Brain microvascular endothelial cell (primary cell): Measurements from ENCODE around the gene SEMA3E.

Experiments used
- DNase-seq: peaks from one replicate; pipeline ENCODE4 v3.0.0-alpha.2; 2020
- H3K27ac ChIP-seq: fragments of 250-450 bp; sonication (Bioruptor Pico); 2 replicates; pipeline ENCODE4 v1.5.1; 2020; ENCODE audit warnings: mild to moderate bottlenecking, moderate library complexity
- H3K27me3 ChIP-seq: fragments of 250-450 bp; sonication (Bioruptor Pico); replicated peaks from 2 replicates; pipeline ENCODE4 v1.5.1; 2020; ENCODE audit warnings: mild to moderate bottlenecking
- H3K36me3 ChIP-seq: fragments of 250-450 bp; sonication (Bioruptor Pico); replicated peaks from 2 replicates; pipeline ENCODE4 v1.5.1; 2020; ENCODE audit warnings: mild to moderate bottlenecking
- H3K4me3 ChIP-seq: 2 replicates; pipeline ENCODE4 v1.5.1; 2011; ENCODE audit warnings: low read depth, mild to moderate bottlenecking, control low read depth, low read length, moderate library complexity
- in situ Hi-C: cut with HindIII; loops from 2 replicates; pipeline ENCODE4 v1.10.0; 2017; ENCODE audit warnings: low sequenced_read_pairs, low pct_ligation_motif_present
- TF ChIP-seq, protein P1 (sequence below): IDR thresholded peaks from 2 replicates; pipeline ENCODE4 v1.5.1; 2011; ENCODE audit warnings: low read depth, mild to moderate bottlenecking, moderate library complexity, low read length, control low read depth, inconsistent platforms; ENCODE audit errors: missing control alignments

Gene SEMA3E

DNA sequence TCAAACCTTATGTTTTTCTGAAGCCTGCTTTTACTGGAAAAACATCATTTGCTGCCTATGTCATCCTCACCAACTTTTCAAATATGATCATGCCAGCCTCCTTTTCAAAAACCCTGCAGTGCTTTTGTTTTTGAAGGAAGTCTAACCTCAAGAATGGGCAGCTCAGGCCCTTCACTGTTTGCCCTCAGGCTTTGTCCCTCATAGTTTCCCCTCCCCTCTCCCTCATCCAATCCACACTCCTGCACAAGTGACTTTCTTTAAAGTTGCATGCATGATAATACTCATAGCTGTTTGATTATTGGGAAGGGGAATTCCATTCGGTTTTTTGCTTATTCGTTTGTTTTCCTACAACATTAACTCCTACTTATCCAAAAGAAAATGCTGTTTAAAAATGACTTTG, 219.4 kb downstream of the SEMA3E start:
- in situ Hi-C loops = no loop called here
- Histone ChIP-seq H3K36me3 (no peaks in the 10 kb centered on the region), H3K4me3 (no peak overlapping the region), H3K27me3 (no peaks in the 10 kb centered on the region), H3K27ac (no peak overlapping the region)
- TF ChIP-seq, protein P1, sequence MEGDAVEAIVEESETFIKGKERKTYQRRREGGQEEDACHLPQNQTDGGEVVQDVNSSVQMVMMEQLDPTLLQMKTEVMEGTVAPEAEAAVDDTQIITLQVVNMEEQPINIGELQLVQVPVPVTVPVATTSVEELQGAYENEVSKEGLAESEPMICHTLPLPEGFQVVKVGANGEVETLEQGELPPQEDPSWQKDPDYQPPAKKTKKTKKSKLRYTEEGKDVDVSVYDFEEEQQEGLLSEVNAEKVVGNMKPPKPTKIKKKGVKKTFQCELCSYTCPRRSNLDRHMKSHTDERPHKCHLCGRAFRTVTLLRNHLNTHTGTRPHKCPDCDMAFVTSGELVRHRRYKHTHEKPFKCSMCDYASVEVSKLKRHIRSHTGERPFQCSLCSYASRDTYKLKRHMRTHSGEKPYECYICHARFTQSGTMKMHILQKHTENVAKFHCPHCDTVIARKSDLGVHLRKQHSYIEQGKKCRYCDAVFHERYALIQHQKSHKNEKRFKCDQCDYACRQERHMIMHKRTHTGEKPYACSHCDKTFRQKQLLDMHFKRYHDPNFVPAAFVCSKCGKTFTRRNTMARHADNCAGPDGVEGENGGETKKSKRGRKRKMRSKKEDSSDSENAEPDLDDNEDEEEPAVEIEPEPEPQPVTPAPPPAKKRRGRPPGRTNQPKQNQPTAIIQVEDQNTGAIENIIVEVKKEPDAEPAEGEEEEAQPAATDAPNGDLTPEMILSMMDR = no peak
- DNase-seq = no peak

DNA sequence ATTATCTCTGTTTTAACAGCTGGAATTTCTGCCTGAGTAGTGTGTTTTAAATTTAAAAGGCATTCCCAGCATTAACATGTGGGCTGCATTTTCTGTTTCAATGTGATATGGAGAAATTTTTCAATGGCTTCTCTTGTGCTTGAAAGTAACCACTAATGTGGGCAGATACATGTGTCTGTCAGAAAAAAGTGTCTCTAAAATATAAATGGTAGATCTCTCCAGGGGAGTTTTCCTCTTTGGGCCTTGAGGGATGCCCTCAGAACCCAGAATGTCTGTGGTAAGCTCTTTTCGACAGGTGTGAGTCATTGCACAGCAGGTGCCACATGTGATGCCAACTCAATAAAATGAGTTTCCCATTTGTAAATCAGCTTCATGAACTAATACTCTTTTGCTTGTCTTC, 221.1 kb downstream of the SEMA3E start:
- no peak overlapping the region for H3K27ac ChIP-seq
- no peak overlapping the region for H3K4me3 ChIP-seq
- TF ChIP-seq, protein P1 = no peak
- H3K27me3 ChIP-seq = no peaks in the 10 kb centered on the region
- DNase-seq = no peak
- in situ Hi-C loops = no loop called here
- H3K36me3 ChIP-seq = no peaks in the 10 kb centered on the region

DNA sequence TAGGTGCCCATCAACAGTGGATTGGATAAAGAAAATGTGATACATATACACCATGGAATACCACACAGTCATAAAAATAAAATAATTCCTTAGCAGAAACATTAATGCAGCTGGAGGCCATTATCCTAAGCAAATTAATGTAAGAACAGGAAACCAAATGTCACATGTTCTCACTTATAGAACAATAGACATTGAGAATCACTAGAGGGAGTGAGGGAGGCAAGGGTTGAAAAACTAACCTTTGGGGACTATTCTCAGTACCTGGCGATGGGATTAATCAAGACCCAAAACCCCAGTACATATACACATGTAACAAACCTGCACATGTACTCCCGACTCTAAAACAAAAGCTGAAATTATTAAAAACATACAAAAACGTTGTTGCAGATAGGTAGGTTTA, 222.6 kb downstream of the SEMA3E start:
- no peak overlapping the region for H3K27ac ChIP-seq
- H3K36me3 ChIP-seq = no peaks in the 10 kb centered on the region
- TF ChIP-seq, protein P1 = no peak
- in situ Hi-C loops = no loop called here
- H3K4me3 ChIP-seq = no peak overlapping the region
- DNase-seq = no peak
- no peaks in the 10 kb centered on the region for H3K27me3 ChIP-seq

DNA sequence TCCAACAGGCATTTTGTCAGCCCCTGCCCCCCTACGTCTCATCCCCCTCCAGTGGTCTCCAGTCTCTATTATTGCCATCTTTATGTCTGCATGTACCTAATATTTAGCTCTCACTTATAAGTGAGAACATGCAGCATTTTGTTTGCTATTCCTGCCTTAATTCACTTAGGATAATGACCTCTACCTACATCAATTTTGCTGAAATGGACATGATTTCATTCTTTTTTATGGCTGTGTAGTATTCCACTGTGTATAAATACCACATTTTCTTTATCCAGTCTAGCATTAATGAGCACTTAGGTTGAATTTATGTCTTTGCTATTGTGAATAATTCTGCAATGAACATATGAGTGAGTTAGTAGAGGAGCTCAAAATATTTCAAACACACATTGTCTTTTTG, 229.9 kb downstream of the SEMA3E start:
- no peak for DNase-seq
- in situ Hi-C loops = no loop called here
- Histone ChIP-seq H3K4me3 (no peak overlapping the region), H3K36me3 (no peaks in the 10 kb centered on the region), H3K27ac (no peak overlapping the region), H3K27me3 (no peaks in the 10 kb centered on the region)
- TF ChIP-seq, protein P1 = no peak

DNA sequence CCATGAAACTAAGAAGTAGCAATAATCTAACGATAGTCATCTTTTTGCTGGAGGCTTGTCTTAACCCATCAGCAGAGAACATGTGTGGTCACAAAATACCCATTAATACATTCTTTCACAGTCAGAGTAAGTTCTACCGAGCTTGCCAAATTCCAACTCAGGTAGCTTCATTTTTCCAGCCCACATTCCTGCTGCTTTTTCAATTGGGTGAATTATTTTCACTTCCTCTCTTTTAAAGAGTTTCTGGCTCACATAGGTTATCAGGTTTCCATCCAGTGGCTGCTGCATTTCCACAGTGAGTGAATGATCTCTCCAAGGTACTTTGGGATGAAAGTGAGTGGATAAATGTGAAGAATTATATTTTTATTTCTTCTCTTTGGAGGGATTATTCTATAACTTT, 233.1 kb downstream of the SEMA3E start:
- in situ Hi-C loops = no loop called here
- no peak overlapping the region for H3K4me3 ChIP-seq
- H3K27ac ChIP-seq = no peak overlapping the region
- TF ChIP-seq, protein P1 = no peak
- no peaks in the 10 kb centered on the region for H3K27me3 ChIP-seq
- no peaks in the 10 kb centered on the region for H3K36me3 ChIP-seq
- no peak for DNase-seq

DNA sequence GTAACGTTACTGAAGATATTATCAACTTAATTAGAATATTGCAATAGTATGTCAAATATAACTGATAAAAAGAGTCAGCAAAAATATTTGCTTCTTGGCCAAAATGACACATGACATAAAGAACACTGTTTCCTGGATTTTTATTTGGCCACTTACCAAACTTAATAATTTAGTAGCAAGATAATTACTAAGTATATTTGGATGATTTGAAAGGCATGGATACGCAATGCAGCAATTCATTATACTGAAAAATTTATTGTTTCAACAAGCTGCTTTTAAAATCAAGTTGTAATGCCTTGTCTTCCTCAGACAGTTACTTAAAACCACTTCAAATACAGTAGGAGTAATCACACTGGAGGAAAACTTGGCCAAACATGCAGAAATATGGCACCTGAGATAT, 234.0 kb downstream of the SEMA3E start:
- H3K27me3 ChIP-seq = no peaks in the 10 kb centered on the region
- TF ChIP-seq, protein P1 = no peak
- H3K36me3 ChIP-seq = no peaks in the 10 kb centered on the region
- no peak overlapping the region for H3K4me3 ChIP-seq
- in situ Hi-C loops = no loop called here
- no peak for DNase-seq
- no peak overlapping the region for H3K27ac ChIP-seq
